Ishikawa (cell line): ENCODE results near the gene LONP1.

Source experiments
- CEBPB ChIP-seq: IDR thresholded peaks from 2 replicates; pipeline ENCODE4 v1.6.1; 2012
- CREB1 ChIP-seq: IDR thresholded peaks from 2 replicates; pipeline ENCODE4 v1.6.1; 2012; ENCODE audit warnings: low read depth
- EGR1 ChIP-seq: IDR thresholded peaks from 2 replicates; pipeline ENCODE4 v1.6.1; 2012
- EP300 ChIP-seq: IDR thresholded peaks from 2 replicates; pipeline ENCODE4 v1.6.1; 2012; ENCODE audit warnings: borderline replicate concordance
- FOXM1 ChIP-seq: IDR thresholded peaks from 2 replicates; pipeline ENCODE4 v1.6.1; 2012; ENCODE audit warnings: low read depth, borderline replicate concordance
- NFIC ChIP-seq: IDR thresholded peaks from 2 replicates; pipeline ENCODE4 v1.6.1; 2012
- RAD21 ChIP-seq: IDR thresholded peaks from 2 replicates; pipeline ENCODE4 v1.6.1; 2012; ENCODE audit warnings: low read depth
- TAF1 ChIP-seq: IDR thresholded peaks from 2 replicates; pipeline ENCODE4 v1.6.1; 2012; ENCODE audit warnings: low read depth, mild to moderate bottlenecking
- TCF12 ChIP-seq: IDR thresholded peaks from 2 replicates; pipeline ENCODE4 v1.6.1; 2012; ENCODE audit warnings: low read depth
- TEAD4 ChIP-seq: IDR thresholded peaks from 2 replicates; pipeline ENCODE4 v1.6.1; 2012
- YY1 ChIP-seq: IDR thresholded peaks from 2 replicates; pipeline ENCODE4 v1.6.1; 2012; ENCODE audit warnings: low read depth
- ZBTB7A ChIP-seq: IDR thresholded peaks from 2 replicates; pipeline ENCODE4 v1.6.1; 2012; ENCODE audit warnings: low read depth
- TF ChIP-seq, protein P1 (sequence below): IDR thresholded peaks from 2 replicates; pipeline ENCODE4 v1.6.1; 2012; ENCODE audit warnings: low read depth, mild to moderate bottlenecking
- TF ChIP-seq, protein P2 (sequence below): IDR thresholded peaks from 2 replicates; pipeline ENCODE4 v1.6.1; 2012
- TF ChIP-seq, protein P3 (sequence below): IDR thresholded peaks from 2 replicates; pipeline ENCODE4 v1.6.1; 2012

Gene LONP1

DNA sequence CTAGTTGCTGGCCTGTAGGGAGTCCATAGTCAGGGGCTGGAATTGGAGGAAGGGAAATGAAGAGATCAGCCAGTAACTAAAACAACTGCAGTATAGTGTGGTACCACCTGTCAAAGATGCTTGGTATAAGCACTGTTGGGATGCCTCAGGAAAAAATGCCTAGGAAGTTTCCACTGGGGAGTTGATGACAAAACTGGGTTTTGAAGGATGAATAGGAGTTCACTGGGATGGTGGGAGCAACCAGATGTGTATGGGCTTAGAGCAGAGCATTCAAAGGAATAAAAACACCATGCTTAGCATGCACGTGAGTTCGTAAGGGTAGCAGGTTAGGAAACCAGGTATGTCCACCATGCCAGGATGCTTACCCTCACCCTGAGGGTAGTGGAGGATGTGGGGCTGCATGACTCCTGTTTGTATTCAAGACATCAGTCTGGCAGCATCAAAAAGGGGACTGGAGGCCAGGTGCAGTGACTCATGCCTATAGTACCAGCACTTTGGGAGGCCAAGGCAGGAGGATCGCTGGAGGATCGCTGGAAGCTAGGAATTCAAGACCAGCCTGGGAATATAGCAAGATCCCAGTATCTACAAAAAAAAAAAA lies 7.6 kb upstream of the LONP1 start:
- TF ChIP-seq, protein P1, sequence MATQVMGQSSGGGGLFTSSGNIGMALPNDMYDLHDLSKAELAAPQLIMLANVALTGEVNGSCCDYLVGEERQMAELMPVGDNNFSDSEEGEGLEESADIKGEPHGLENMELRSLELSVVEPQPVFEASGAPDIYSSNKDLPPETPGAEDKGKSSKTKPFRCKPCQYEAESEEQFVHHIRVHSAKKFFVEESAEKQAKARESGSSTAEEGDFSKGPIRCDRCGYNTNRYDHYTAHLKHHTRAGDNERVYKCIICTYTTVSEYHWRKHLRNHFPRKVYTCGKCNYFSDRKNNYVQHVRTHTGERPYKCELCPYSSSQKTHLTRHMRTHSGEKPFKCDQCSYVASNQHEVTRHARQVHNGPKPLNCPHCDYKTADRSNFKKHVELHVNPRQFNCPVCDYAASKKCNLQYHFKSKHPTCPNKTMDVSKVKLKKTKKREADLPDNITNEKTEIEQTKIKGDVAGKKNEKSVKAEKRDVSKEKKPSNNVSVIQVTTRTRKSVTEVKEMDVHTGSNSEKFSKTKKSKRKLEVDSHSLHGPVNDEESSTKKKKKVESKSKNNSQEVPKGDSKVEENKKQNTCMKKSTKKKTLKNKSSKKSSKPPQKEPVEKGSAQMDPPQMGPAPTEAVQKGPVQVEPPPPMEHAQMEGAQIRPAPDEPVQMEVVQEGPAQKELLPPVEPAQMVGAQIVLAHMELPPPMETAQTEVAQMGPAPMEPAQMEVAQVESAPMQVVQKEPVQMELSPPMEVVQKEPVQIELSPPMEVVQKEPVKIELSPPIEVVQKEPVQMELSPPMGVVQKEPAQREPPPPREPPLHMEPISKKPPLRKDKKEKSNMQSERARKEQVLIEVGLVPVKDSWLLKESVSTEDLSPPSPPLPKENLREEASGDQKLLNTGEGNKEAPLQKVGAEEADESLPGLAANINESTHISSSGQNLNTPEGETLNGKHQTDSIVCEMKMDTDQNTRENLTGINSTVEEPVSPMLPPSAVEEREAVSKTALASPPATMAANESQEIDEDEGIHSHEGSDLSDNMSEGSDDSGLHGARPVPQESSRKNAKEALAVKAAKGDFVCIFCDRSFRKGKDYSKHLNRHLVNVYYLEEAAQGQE, result no peak
- TF ChIP-seq TCF12 (no peak), TAF1 (no peak), TEAD4 (no peak), CREB1 (no peak), EP300 (no peak), FOXM1 (no peak), NFIC (no peak), CEBPB (no peak), ZBTB7A (no peak), YY1 (no peak), EGR1 (no peak)

DNA sequence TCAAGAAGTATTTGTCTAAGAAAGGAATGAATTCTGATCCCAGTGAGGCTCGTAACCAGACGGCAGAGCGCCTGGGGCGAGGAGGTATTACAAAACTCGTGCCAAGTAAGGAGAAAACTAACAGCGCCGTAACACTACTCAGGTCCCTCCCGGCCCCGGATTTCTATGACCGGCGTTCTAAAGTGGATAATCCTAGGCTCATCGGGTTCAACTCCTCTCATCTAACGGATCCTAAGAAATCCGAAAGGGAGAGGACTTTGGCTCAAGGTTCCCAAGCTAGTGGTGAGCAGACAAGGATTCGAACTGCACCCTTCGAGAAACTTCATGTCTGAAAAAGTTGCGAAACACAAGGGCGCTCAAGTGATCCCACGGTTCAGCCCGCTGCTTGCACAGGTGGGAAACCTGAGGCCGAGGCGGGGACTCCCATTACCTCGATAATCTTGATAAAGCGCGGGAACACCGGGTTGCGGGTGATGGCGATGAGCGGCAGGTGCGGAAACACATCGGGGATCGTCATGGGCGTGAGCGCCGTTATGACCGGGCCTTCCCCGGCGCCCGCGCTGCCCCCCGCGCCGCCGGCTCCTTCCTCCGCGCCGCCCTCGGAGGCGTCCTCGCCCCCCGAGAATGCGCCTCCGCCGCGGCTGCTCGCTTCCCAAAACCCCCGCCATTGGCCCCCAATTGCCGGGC lies 529 bp downstream of the LONP1 start:
- TF ChIP-seq CREB1, result no peak
- peak; percentile 74 for TF ChIP-seq CEBPB
- TF ChIP-seq TCF12, result no peak
- TF ChIP-seq, protein P1, result peak; percentile 13; the same call in 1 of the 2 replicates
- no peak for TF ChIP-seq EGR1
- TF ChIP-seq TEAD4, result no peak
- no peak for TF ChIP-seq FOXM1
- TF ChIP-seq TAF1, result no peak
- TF ChIP-seq NFIC, result no peak
- TF ChIP-seq YY1, result no peak
- TF ChIP-seq EP300, result no peak

DNA sequence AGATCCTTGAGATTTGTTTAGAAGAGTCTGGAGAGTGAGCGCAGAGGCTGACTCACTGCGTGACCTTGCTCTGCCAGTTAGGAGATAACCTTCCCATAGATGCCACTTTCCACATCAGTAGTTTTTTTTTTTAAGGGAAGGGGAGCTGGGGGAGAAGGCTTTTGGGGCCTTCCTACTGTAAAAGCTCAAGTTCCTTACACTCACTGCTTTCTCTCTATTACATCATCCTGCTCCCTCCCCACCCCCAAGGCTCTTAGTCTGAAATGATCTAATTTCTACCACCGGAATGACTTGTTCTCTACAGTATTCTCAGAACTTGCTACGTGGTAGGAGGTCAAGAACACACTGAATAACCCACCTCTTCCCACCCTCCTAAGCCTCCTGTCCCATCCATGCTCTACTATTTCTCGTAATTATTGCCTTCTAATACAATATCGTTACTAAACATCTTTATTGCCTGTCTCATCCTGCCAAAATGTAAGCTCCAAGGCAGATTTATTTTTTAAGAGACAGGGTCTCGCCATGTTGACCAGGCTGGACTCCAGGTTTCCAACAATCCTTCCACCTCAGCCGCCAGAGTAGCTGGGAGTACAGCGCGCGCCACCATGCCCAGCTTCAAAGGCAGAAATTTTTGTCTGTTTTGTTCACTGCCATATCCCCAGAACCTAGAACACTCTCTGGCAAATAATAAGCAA lies 1.2 kb downstream of the LONP1 start:
- TF ChIP-seq TAF1 (no peak), ZBTB7A (no peak), FOXM1 (no peak), TEAD4 (no peak), EP300 (no peak), YY1 (no peak), NFIC (no peak), EGR1 (no peak), CREB1 (no peak), CEBPB (no peak), RAD21 (no peak), TCF12 (no peak)
- TF ChIP-seq, protein P1, result no peak
- TF ChIP-seq, protein P2, sequence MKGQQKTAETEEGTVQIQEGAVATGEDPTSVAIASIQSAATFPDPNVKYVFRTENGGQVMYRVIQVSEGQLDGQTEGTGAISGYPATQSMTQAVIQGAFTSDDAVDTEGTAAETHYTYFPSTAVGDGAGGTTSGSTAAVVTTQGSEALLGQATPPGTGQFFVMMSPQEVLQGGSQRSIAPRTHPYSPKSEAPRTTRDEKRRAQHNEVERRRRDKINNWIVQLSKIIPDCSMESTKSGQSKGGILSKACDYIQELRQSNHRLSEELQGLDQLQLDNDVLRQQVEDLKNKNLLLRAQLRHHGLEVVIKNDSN, result no peak
- TF ChIP-seq, protein P3, sequence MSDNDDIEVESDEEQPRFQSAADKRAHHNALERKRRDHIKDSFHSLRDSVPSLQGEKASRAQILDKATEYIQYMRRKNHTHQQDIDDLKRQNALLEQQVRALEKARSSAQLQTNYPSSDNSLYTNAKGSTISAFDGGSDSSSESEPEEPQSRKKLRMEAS, result no peak

DNA sequence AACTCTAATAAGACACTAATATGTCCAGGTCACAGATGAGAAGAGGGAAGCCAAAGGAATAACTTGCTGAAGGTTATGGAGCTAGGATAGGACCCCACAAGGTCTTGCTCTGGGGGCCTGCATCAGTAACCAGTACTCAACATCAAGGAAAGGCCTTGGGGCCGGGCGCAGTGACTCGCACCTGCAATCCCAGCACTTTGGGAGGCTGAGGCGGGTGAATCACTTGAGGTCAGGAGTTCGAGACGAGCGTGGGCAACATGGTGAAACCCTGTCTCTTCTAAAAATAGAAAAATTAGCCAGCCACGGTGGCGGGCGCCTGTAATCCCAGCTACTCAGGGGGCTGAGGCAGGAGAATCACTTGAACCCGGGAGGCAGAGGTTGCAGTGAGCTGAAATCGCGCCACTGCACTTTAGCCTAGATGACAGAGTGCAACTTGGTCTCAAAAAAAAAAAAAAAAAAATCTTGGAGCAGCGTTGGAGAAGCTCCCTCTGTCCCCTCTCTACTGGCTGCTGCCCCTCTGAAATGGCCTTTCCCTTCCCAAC lies 1.8 kb downstream of the LONP1 start:
- TF ChIP-seq CREB1 (no peak), CEBPB (no peak), RAD21 (no peak), YY1 (no peak), TEAD4 (no peak), NFIC (no peak), ZBTB7A (no peak), TAF1 (no peak), EP300 (no peak), FOXM1 (no peak), TCF12 (no peak), EGR1 (no peak)
- TF ChIP-seq, protein P2, result no peak
- TF ChIP-seq, protein P1, result no peak
- TF ChIP-seq, protein P3, result no peak
